Liver (tissue), 3 donors: ENCODE results near the gene TNS2.

Source experiments
- ATF3 ChIP-seq: IDR thresholded peaks from 2 replicates; pipeline ENCODE4 v1.6.1; 2016; ENCODE audit warnings: antibody characterized with exemption
- CTCF ChIP-seq: fragments of 150-350 bp; IDR thresholded peaks from 2 replicates; pipeline ENCODE4 v1.5.1; 2017; ENCODE audit warnings: improper control_type of control experiment, low read depth, low read length; ENCODE audit not compliant: missing input control
- EGR1 ChIP-seq, 2 donors: IDR thresholded peaks; 2 replicates each; pipeline ENCODE4 v1.6.1; 2016 to 2018; ENCODE audit warnings: antibody characterized with exemption in 2 of 2, low read depth in 2 of 2
- RAD21 ChIP-seq, 2 donors: IDR thresholded peaks; 2 replicates each; pipeline ENCODE4 v1.6.1; 2016; ENCODE audit warnings: antibody characterized with exemption in 2 of 2, mild to moderate bottlenecking in 2 of 2
- donor health status: healthy.
- donor health status: healthy.

- TF ChIP-seq EGR1 (IDR thresholded peaks at IDR 0.05; ENCODE audit: low read depth in 2 of 2) (no peak), ATF3 (no peak), RAD21 (IDR thresholded peaks at IDR 0.05) (no peak), CTCF (no peak)
Observed at GRCh38 chr12:53042607-53043454, 7.0 kb upstream of the TNS2 start.
